MM.1S (cell line): Measurements from ENCODE around the gene CMTR1.
A peak's percentile ranks its signal among the peaks of the same experiment; 100 is the strongest.

Source experiments
- DNase-seq: peaks from one replicate; pipeline ENCODE4 v3.0.0-alpha.2; 2015
- H2AFZ ChIP-seq: fragments of 300-600 bp; sonication (generic); 2 replicates; pipeline ENCODE4 v1.6.0; 2016; ENCODE audit warnings: antibody characterized with exemption, low read length
- H3F3A ChIP-seq: fragments of 300-600 bp; sonication (generic); 2 replicates; pipeline ENCODE4 v1.6.1; 2016; ENCODE audit warnings: mild to moderate bottlenecking, antibody characterized with exemption, low read length, moderate library complexity, mixed read lengths; ENCODE audit not compliant: insufficient read depth
- H3K27ac ChIP-seq: fragments of 300-600 bp; sonication (generic); 2 replicates; pipeline ENCODE4 v1.5.1; 2016; ENCODE audit warnings: mild to moderate bottlenecking, low read length
- H3K27me3 ChIP-seq: fragments of 300-600 bp; sonication (generic); replicated peaks from 2 replicates; pipeline ENCODE4 v1.6.0; 2016; ENCODE audit warnings: low read length; ENCODE audit not compliant: insufficient read depth
- H3K36me3 ChIP-seq: fragments of 300-600 bp; sonication (generic); replicated peaks from 2 replicates; pipeline ENCODE4 v1.6.1; 2016; ENCODE audit warnings: mild to moderate bottlenecking, low read length, mixed read lengths; ENCODE audit not compliant: insufficient read depth
- H3K4me1 ChIP-seq: fragments of 300-600 bp; sonication (generic); 2 replicates; pipeline ENCODE4 v1.6.1; 2016; ENCODE audit warnings: low read length, mixed read lengths
- H3K4me2 ChIP-seq: fragments of 300-600 bp; sonication (generic); 2 replicates; pipeline ENCODE4 v1.6.0; 2016; ENCODE audit warnings: low read depth, low read length
- H3K4me3 ChIP-seq: fragments of 300-600 bp; sonication (generic); 2 replicates; pipeline ENCODE4 v1.5.1; 2016; ENCODE audit warnings: low read length, mixed read lengths
- H3K79me2 ChIP-seq: fragments of 300-600 bp; sonication (generic); 2 replicates; pipeline ENCODE4 v1.6.1; 2016; ENCODE audit warnings: mixed run types, low read length, mixed read lengths
- H3K9ac ChIP-seq: fragments of 300-600 bp; sonication (generic); 2 replicates; pipeline ENCODE4 v1.6.1; 2016; ENCODE audit warnings: low read length, mixed read lengths
- H3K9me2 ChIP-seq: fragments of 300-600 bp; sonication (generic); replicated peaks from 2 replicates; pipeline ENCODE4 v1.6.1; 2016; ENCODE audit warnings: mild to moderate bottlenecking, low read length, mixed read lengths; ENCODE audit not compliant: insufficient read depth
- H3K9me3 ChIP-seq: fragments of 300-600 bp; sonication (generic); replicated peaks from 2 replicates; pipeline ENCODE4 v1.6.1; 2016; ENCODE audit warnings: mild to moderate bottlenecking, low read length, mixed read lengths; ENCODE audit not compliant: insufficient read depth
- H4K20me1 ChIP-seq: fragments of 300-600 bp; sonication (generic); 2 replicates; pipeline ENCODE4 v1.6.1; 2016; ENCODE audit warnings: mild to moderate bottlenecking, low read length, moderate library complexity, mixed read lengths; ENCODE audit not compliant: insufficient read depth
- EZH2 ChIP-seq: fragments of 300-600 bp; sonication (generic); optimal IDR thresholded peaks from 2 replicates; pipeline ENCODE3; 2017; ENCODE audit warnings: low read depth, mild to moderate bottlenecking, antibody characterized with exemption, low read length, mixed read lengths
- EZH2phosphoT487 ChIP-seq: fragments of 300-600 bp; sonication (generic); IDR thresholded peaks from 2 replicates; pipeline ENCODE4 v1.6.1; 2018; ENCODE audit warnings: antibody characterized with exemption, low read length
- TF ChIP-seq, protein P1 (sequence below): fragments of 300-600 bp; sonication (generic); IDR thresholded peaks from 2 replicates; pipeline ENCODE4 v1.5.1; 2016; ENCODE audit warnings: antibody characterized with exemption, low read length, mixed read lengths

Gene CMTR1

DNA sequence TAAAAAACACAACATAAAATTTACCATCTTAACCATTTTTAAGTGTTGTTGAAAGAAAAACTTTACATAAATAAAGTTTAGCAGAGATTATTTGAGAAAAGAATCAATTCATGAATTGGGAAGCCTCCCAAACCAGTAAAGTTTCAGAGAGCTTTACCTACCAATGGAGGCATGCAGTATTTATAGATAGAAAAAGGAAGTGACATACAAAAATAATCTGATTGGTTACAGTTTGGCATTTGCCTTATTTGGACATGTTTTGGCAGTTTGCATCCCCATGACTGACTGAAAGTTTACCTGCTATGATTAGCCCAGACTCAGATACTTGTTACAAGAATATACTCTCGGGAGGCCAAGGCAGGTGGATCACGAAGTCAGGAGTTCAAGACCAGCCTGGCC lies 3.7 kb upstream of the CMTR1 start:
- Histone ChIP-seq H2AFZ (peak overlapping the region; percentile 15; the same call in 1 of the 2 replicates), H3K36me3 (no peaks in the 10 kb centered on the region), H3F3A (peaks cover 16% of the 10 kb centered on the region), H4K20me1 (no peaks in the 10 kb centered on the region), H3K27me3 (no peaks in the 10 kb centered on the region), H3K27ac (peak overlapping the region; percentile 28; the same call in 1 of the 2 replicates), H3K9me2 (no peaks in the 10 kb centered on the region), H3K4me2 (no peak overlapping the region), H3K9me3 (no peaks in the 10 kb centered on the region), H3K9ac (no peak overlapping the region), H3K4me1 (peaks cover 9% of the 10 kb centered on the region), H3K79me2 (peaks cover 11% of the 10 kb centered on the region), H3K4me3 (no peak overlapping the region)
- TF ChIP-seq, protein P1, sequence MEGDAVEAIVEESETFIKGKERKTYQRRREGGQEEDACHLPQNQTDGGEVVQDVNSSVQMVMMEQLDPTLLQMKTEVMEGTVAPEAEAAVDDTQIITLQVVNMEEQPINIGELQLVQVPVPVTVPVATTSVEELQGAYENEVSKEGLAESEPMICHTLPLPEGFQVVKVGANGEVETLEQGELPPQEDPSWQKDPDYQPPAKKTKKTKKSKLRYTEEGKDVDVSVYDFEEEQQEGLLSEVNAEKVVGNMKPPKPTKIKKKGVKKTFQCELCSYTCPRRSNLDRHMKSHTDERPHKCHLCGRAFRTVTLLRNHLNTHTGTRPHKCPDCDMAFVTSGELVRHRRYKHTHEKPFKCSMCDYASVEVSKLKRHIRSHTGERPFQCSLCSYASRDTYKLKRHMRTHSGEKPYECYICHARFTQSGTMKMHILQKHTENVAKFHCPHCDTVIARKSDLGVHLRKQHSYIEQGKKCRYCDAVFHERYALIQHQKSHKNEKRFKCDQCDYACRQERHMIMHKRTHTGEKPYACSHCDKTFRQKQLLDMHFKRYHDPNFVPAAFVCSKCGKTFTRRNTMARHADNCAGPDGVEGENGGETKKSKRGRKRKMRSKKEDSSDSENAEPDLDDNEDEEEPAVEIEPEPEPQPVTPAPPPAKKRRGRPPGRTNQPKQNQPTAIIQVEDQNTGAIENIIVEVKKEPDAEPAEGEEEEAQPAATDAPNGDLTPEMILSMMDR, result no peak
- no peak for TF ChIP-seq EZH2phosphoT487
- no peak for TF ChIP-seq EZH2
- DNase-seq, result peak; percentile 75

- TF ChIP-seq, protein P1, result no peak
- no peak for TF ChIP-seq EZH2
- no peak for TF ChIP-seq EZH2phosphoT487
- peaks cover 39% of the 10 kb centered on the region for H3K79me2 ChIP-seq
- 0 out of 2 replicates have a peak, but pooled peaks cover 3% of the 10 kb centered on the region for H3K36me3 ChIP-seq
- H3K27ac ChIP-seq, result peak overlapping the region; percentile 91
- peak overlapping the region; percentile 57 for H2AFZ ChIP-seq
- DNase-seq, result no peak
- no peaks in the 10 kb centered on the region for H3K27me3 ChIP-seq
- H3K9ac ChIP-seq, result peak overlapping the region; percentile 93
- peaks cover 17% of the 10 kb centered on the region for H3F3A ChIP-seq
- peaks cover 9% of the 10 kb centered on the region for H3K4me1 ChIP-seq
- H3K9me3 ChIP-seq, result no peaks in the 10 kb centered on the region
- H3K4me2 ChIP-seq, result peak overlapping the region; percentile 46
- H4K20me1 ChIP-seq, result no peaks in the 10 kb centered on the region
- no peaks in the 10 kb centered on the region for H3K9me2 ChIP-seq
- H3K4me3 ChIP-seq, result peak overlapping the region; percentile 96
These were observed 468 bp upstream of the CMTR1 start for GRCh38 chr6:37432590-37432915.

- peaks cover 17% of the 10 kb centered on the region for H3F3A ChIP-seq
- peak overlapping the region; percentile 96 for H3K4me3 ChIP-seq
- TF ChIP-seq EZH2, result no peak
- TF ChIP-seq, protein P1, result no peak
- TF ChIP-seq EZH2phosphoT487, result no peak
- H3K4me2 ChIP-seq, result peak overlapping the region; percentile 98
- H3K9me2 ChIP-seq, result no peaks in the 10 kb centered on the region
- H4K20me1 ChIP-seq, result no peaks in the 10 kb centered on the region
- peak overlapping the region; percentile 78 for H2AFZ ChIP-seq
- peak; percentile 46 for DNase-seq
- peak overlapping the region; percentile 93 for H3K9ac ChIP-seq
- H3K36me3 ChIP-seq, result 0 out of 2 replicates have a peak, but pooled peaks cover 3% of the 10 kb centered on the region
- H3K27me3 ChIP-seq, result no peaks in the 10 kb centered on the region
- no peaks in the 10 kb centered on the region for H3K9me3 ChIP-seq
- H3K79me2 ChIP-seq, result peaks cover 43% of the 10 kb centered on the region
- H3K4me1 ChIP-seq, result peaks cover 9% of the 10 kb centered on the region
- peak overlapping the region; percentile 91 for H3K27ac ChIP-seq
These were observed 743 bp downstream of the CMTR1 start for GRCh38 chr6:37433657-37434271.
